Measurements from ENCODE around the gene RARG. TPM values are rescaled to one million over a fixed set of nuclear protein-coding genes. Genes with fewer than 3 reads are reported as not detected.
"Not testable (repeated sequence)": the region's sequence is repeated elsewhere in the genome, so short reads cannot be mapped to it uniquely, and the experiment has no call there.

The RARG gene
- total and polyA plus RNA-seq, 9 donors, result 17.5 to 44.5 (median 30.0) TPM

- peaks cover 22% of the 10 kb centered on the region for H3K36me3 ChIP-seq (ENCODE audit: control insufficient read depth, insufficient read depth, low read length)
- H3K4me1 ChIP-seq (ENCODE audit: control insufficient read depth, insufficient read depth, low read length), result peaks cover 10% of the 10 kb centered on the region
- H3K27me3 ChIP-seq (ENCODE audit: control insufficient read depth, insufficient read depth, low read length), result no peaks in the 10 kb centered on the region
- no peak for DNase-seq
- WGBS (ENCODE audit: insufficient coverage), result 92% methylated on average over 5 of the region's 11 CpGs
- H3K4me3 ChIP-seq (ENCODE audit: low read length), result no peak overlapping the region
- no peak overlapping the region for H3K27ac ChIP-seq (ENCODE audit: low read length)
- H3K9me3 ChIP-seq (replicated peaks; ENCODE audit: control insufficient read depth, low read depth, low read length), result no peaks in the 10 kb centered on the region
Observed at GRCh38 chr12:53172352-53172751, 59.7 kb downstream of the RARG start.

GRCh38 chr12:53171725-53172329, 60.2 kb downstream of the RARG start:
- Histone ChIP-seq H3K27me3 (ENCODE audit: control insufficient read depth, insufficient read depth, low read length) (no peaks in the 10 kb centered on the region), H3K27ac (ENCODE audit: low read length) (no peak overlapping the region), H3K4me3 (ENCODE audit: low read length) (no peak overlapping the region), H3K36me3 (ENCODE audit: control insufficient read depth, insufficient read depth, low read length) (peaks cover 27% of the 10 kb centered on the region), H3K9me3 (replicated peaks; ENCODE audit: control insufficient read depth, low read depth, low read length) (no peaks in the 10 kb centered on the region), H3K4me1 (ENCODE audit: control insufficient read depth, insufficient read depth, low read length) (peaks cover 10% of the 10 kb centered on the region)
- DNase-seq, result no peak
- whole genome bisulfite sequencing (ENCODE audit: insufficient coverage), result 52% methylated on average over 7 of the region's 10 CpGs

GRCh38 chr12:53170876-53171724, 60.9 kb downstream of the RARG start:
- no peak for DNase-seq
- no peak overlapping the region for H3K4me3 ChIP-seq (ENCODE audit: low read length)
- 100% methylated on average over 1 of the region's 14 CpGs for WGBS (ENCODE audit: insufficient coverage)

GRCh38 chr12:53170215-53170614, 61.8 kb downstream of the RARG start:
- peaks cover 10% of the 10 kb centered on the region for H3K4me1 ChIP-seq (ENCODE audit: control insufficient read depth, insufficient read depth, low read length)
- H3K9me3 ChIP-seq (replicated peaks; ENCODE audit: control insufficient read depth, low read depth, low read length), result no peaks in the 10 kb centered on the region
- peaks cover 28% of the 10 kb centered on the region for H3K36me3 ChIP-seq (ENCODE audit: control insufficient read depth, insufficient read depth, low read length)
- DNase-seq, result no peak
- no peaks in the 10 kb centered on the region for H3K27me3 ChIP-seq (ENCODE audit: control insufficient read depth, insufficient read depth, low read length)
- WGBS (ENCODE audit: insufficient coverage), result 86% methylated on average over 7 of the region's 8 CpGs
- H3K4me3 ChIP-seq (ENCODE audit: low read length), result no peak overlapping the region
- H3K27ac ChIP-seq (ENCODE audit: low read length), result no peak overlapping the region

More at GRCh38 chr12:53170876-53171724, 60.9 kb downstream of the RARG start:
- Histone ChIP-seq H3K36me3 (ENCODE audit: control insufficient read depth, insufficient read depth, low read length) (peaks cover 28% of the 10 kb centered on the region), H3K27ac (ENCODE audit: low read length) (no peak overlapping the region), H3K9me3 (replicated peaks; ENCODE audit: control insufficient read depth, low read depth, low read length) (no peaks in the 10 kb centered on the region), H3K4me1 (ENCODE audit: control insufficient read depth, insufficient read depth, low read length) (peaks cover 10% of the 10 kb centered on the region), H3K27me3 (ENCODE audit: control insufficient read depth, insufficient read depth, low read length) (no peaks in the 10 kb centered on the region)

GRCh38 chr12:53169644-53170043, 62.4 kb downstream of the RARG start:
- H3K4me1 ChIP-seq (ENCODE audit: control insufficient read depth, insufficient read depth, low read length), result peaks cover 10% of the 10 kb centered on the region
- no peak overlapping the region for H3K4me3 ChIP-seq (ENCODE audit: low read length)
- WGBS (ENCODE audit: insufficient coverage), result 97% methylated on average over 4 of the region's 7 CpGs
- H3K9me3 ChIP-seq (replicated peaks; ENCODE audit: control insufficient read depth, low read depth, low read length), result no peaks in the 10 kb centered on the region
- no peak overlapping the region for H3K27ac ChIP-seq (ENCODE audit: low read length)
- no peak for DNase-seq
- H3K27me3 ChIP-seq (ENCODE audit: control insufficient read depth, insufficient read depth, low read length), result no peaks in the 10 kb centered on the region
- H3K36me3 ChIP-seq (ENCODE audit: control insufficient read depth, insufficient read depth, low read length), result peaks cover 28% of the 10 kb centered on the region

GRCh38 chr12:53166837-53167236, 65.2 kb downstream of the RARG start:
- Histone ChIP-seq H3K27me3 (ENCODE audit: control insufficient read depth, insufficient read depth, low read length) (no peaks in the 10 kb centered on the region), H3K36me3 (ENCODE audit: control insufficient read depth, insufficient read depth, low read length) (peaks cover 23% of the 10 kb centered on the region)
- DNase-seq, result no peak

DNA sequence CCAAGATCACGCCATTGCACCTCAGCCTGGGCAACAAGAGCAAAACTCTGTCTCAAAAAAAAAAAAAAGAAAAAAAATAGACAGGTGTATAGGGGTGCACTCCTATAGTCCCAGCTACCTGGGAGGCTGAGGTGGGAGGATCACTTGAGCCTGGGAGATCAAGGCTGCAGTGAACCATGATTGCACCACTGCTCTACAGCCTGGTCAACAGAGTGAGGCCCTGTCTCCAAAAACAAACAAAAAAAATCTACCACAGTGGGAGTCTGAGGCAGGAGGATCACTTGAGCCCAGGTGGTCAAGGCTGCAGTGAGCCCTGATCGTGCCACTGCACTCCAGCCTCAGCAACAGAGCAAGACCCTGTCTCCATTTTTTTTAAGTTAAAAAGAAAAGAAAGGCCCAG, 69.0 kb downstream of the RARG start:
- H3K4me1 ChIP-seq (ENCODE audit: control insufficient read depth, insufficient read depth, low read length); DNase-seq; H3K27ac ChIP-seq (ENCODE audit: low read length); H3K27me3 ChIP-seq (ENCODE audit: control insufficient read depth, insufficient read depth, low read length); H3K4me3 ChIP-seq (ENCODE audit: low read length); H3K9me3 ChIP-seq (replicated peaks; ENCODE audit: control insufficient read depth, low read depth, low read length): not testable (repeated sequence)
- WGBS (ENCODE audit: insufficient coverage), result 100% methylated on average over 1 of the region's 2 CpGs
- peaks cover 25% of the 10 kb centered on the region for H3K36me3 ChIP-seq (ENCODE audit: control insufficient read depth, insufficient read depth, low read length)

More at GRCh38 chr12:53166837-53167236, 65.2 kb downstream of the RARG start:
- peaks cover 8% of the 10 kb centered on the region for H3K4me1 ChIP-seq (ENCODE audit: control insufficient read depth, insufficient read depth, low read length)
- no peak overlapping the region for H3K4me3 ChIP-seq (ENCODE audit: low read length)
- no peak overlapping the region for H3K27ac ChIP-seq (ENCODE audit: low read length)
- no peaks in the 10 kb centered on the region for H3K9me3 ChIP-seq (replicated peaks; ENCODE audit: control insufficient read depth, low read depth, low read length)

GRCh38 chr12:53161119-53161911, 70.7 kb downstream of the RARG start:
- peaks cover 3% of the 10 kb centered on the region for H3K4me1 ChIP-seq (ENCODE audit: control insufficient read depth, insufficient read depth, low read length)
- H3K27ac ChIP-seq (ENCODE audit: low read length), result no peak overlapping the region
- no peak for DNase-seq
- H3K9me3 ChIP-seq (replicated peaks; ENCODE audit: control insufficient read depth, low read depth, low read length), result no peaks in the 10 kb centered on the region
- 88% methylated on average over 5 of the region's 8 CpGs for WGBS (ENCODE audit: insufficient coverage)
- H3K36me3 ChIP-seq (ENCODE audit: control insufficient read depth, insufficient read depth, low read length), result peaks cover 20% of the 10 kb centered on the region
- H3K27me3 ChIP-seq (ENCODE audit: control insufficient read depth, insufficient read depth, low read length), result no peaks in the 10 kb centered on the region
- no peak overlapping the region for H3K4me3 ChIP-seq (ENCODE audit: low read length)

DNA sequence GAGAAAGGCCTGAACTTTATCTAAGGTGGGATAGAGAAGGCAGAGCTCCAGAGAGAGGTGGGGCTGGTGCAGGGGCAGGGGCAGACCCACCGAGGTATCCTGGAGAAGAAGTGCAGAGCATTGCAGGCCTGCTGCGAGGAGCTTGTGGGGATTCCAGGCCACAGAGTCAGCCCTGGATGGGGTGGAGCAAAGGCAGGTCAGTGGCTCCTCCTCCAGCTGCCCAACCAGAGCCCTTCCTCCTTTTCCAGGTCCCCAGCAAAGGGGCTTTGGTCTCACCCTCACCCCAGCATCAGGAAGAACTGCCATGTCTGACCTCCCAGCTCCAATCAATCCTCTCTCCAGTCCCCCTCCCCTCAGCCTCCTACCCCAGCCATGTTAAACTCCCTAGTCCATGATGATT, 71.3 kb downstream of the RARG start:
- no peak for DNase-seq
- WGBS (ENCODE audit: insufficient coverage), result no CpG with 5 or more reads among the region's 2 CpGs
- Histone ChIP-seq H3K4me1 (ENCODE audit: control insufficient read depth, insufficient read depth, low read length) (peaks cover 3% of the 10 kb centered on the region), H3K27ac (ENCODE audit: low read length) (no peak overlapping the region), H3K4me3 (ENCODE audit: low read length) (no peak overlapping the region), H3K36me3 (ENCODE audit: control insufficient read depth, insufficient read depth, low read length) (peaks cover 20% of the 10 kb centered on the region), H3K27me3 (ENCODE audit: control insufficient read depth, insufficient read depth, low read length) (no peaks in the 10 kb centered on the region), H3K9me3 (replicated peaks; ENCODE audit: control insufficient read depth, low read depth, low read length) (no peaks in the 10 kb centered on the region)

Measured in muscle of leg (tissue), 11 donors.